ENCODE results near the gene SCN8A.

SCN8A gene

GRCh38 chr12:51836041-51836826 is 245.2 kb downstream of the SCN8A start:
- no peak for TF ChIP-seq CTCF (IDR thresholded peaks at IDR 0.05; ENCODE audit: borderline replicate concordance, insufficient read depth, low read depth, low read length)
- no peak overlapping the region for H3K4me3 ChIP-seq (ENCODE audit: low read depth, low read length)

GRCh38 chr12:51836827-51837173 is 245.8 kb downstream of the SCN8A start:
- H3K4me3 ChIP-seq (ENCODE audit: low read depth, low read length) = no peak overlapping the region
- no peak for TF ChIP-seq CTCF (IDR thresholded peaks at IDR 0.05; ENCODE audit: borderline replicate concordance, insufficient read depth, low read depth, low read length)

- no peak overlapping the region for H3K4me3 ChIP-seq (ENCODE audit: low read depth, low read length)
Measured at GRCh38 chr12:51837286-51837685, 246.3 kb downstream of the SCN8A start.

GRCh38 chr12:51838036-51838435 is 247.0 kb downstream of the SCN8A start:
- no peak for TF ChIP-seq CTCF (IDR thresholded peaks at IDR 0.05; ENCODE audit: borderline replicate concordance, insufficient read depth, low read depth, low read length)
- H3K4me3 ChIP-seq (ENCODE audit: low read depth, low read length) = no peak overlapping the region

More at GRCh38 chr12:51837286-51837685, 246.3 kb downstream of the SCN8A start:
- no peak for TF ChIP-seq CTCF (IDR thresholded peaks at IDR 0.05; ENCODE audit: borderline replicate concordance, insufficient read depth, low read depth, low read length)

- no peak overlapping the region for H3K4me3 ChIP-seq (ENCODE audit: low read depth, low read length)
- no peak for TF ChIP-seq CTCF (IDR thresholded peaks at IDR 0.05; ENCODE audit: borderline replicate concordance, insufficient read depth, low read depth, low read length)
Measured at GRCh38 chr12:51838762-51839161, 247.7 kb downstream of the SCN8A start.

- TF ChIP-seq CTCF (IDR thresholded peaks at IDR 0.05; ENCODE audit: borderline replicate concordance, insufficient read depth, low read depth, low read length) = no peak
- no peak overlapping the region for H3K4me3 ChIP-seq (ENCODE audit: low read depth, low read length)
Measured at GRCh38 chr12:51839310-51839947, 248.4 kb downstream of the SCN8A start.

- no peak for TF ChIP-seq CTCF (IDR thresholded peaks at IDR 0.05; ENCODE audit: borderline replicate concordance, insufficient read depth, low read depth, low read length)
Measured at GRCh38 chr12:51840966-51841365, 249.9 kb downstream of the SCN8A start.

More at GRCh38 chr12:51840966-51841365, 249.9 kb downstream of the SCN8A start:
- H3K4me3 ChIP-seq (ENCODE audit: low read depth, low read length) = no peak overlapping the region
